Measurements from ENCODE around the gene TEX13C. TPM values are rescaled to one million over a fixed set of nuclear protein-coding genes. Genes with fewer than 3 reads are reported as not detected.
A peak's percentile ranks its signal among the peaks of the same experiment; 100 is the strongest.
"Not testable (repeated sequence)": the region's sequence is repeated elsewhere in the genome, so short reads cannot be mapped to it uniquely, and the experiment has no call there.

The TEX13C gene
- total RNA-seq: not detected in 2 replicates

DNA sequence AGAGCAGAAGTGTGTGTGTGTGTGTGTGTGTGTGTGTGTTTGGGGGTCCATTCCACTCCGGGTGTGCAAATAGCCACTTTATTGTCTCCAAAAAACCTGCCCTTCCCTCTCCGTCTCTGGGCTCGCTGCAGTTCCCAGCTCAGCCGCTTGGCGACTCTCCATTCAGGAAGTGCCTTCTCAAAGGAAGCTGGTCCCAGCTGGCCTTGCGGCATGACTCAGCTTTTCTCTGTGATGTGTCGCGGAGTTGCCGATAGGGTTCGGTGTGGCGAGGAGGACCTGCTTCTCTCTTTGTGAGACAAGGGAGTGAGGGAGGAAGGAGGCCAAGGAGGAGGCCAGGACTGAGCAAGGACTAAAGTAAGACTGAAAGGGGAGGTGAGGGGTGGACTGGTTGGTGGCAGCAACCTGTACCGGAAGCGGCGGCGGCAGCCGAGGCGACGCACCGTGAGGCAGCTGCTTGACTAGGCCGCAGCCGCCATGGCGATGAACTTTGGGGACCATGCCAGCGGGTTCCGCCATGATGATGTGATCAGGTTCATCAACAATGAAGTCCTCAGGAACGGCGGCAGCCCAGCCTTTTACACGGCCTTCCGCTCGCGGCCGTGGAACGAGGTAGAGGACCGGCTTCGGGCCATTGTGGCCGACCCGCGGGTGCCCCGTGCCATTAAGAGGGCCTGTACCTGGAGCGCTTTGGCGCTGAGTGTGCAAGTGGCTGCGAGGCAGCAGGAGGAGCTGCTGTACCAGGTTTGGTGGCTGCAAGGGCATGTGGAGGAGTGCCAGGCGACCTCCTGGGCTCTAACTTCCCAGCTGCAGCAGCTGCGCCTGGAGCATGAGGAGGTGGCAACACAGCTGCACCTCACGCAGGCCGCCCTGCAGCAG lies at the start of gene TEX13C:
Gene TEX13C, plus strand, starts transcription at position 226 of the 876 bp plus-strand sequence. Its CDS starts 249 bp downstream, at position 475.
- Mint-ChIP-seq H3K4me3 (no peak within 1 kb of the TSS), H3K4me1 (no peaks in the 10 kb centered on the region), H3K9me3 (no peaks in the 10 kb centered on the region), H3K36me3 (ENCODE audit: low read depth) (no peaks in the 10 kb centered on the region), H3K27ac (no peak within 1 kb of the TSS), H3K27me3 (no peaks in the 10 kb centered on the region)
- no peak for DNase-seq
- intact Hi-C loops (cut with micrococcal nuclease): no loop called here

GRCh38 chrX:125287282-125287681 lies 32.4 kb upstream of the TEX13C start:
- no peak for DNase-seq
- no peak overlapping the region for H3K27ac Mint-ChIP-seq
- H3K36me3 Mint-ChIP-seq (ENCODE audit: low read depth): no peaks in the 10 kb centered on the region
- intact Hi-C loops (cut with micrococcal nuclease): no loop called here
- H3K4me1 Mint-ChIP-seq: no peaks in the 10 kb centered on the region
- no peak overlapping the region for H3K4me3 Mint-ChIP-seq
- no peaks in the 10 kb centered on the region for H3K27me3 Mint-ChIP-seq
- H3K9me3 Mint-ChIP-seq: no peaks in the 10 kb centered on the region

GRCh38 chrX:125288343-125288742 lies 31.3 kb upstream of the TEX13C start:
- H3K27me3 Mint-ChIP-seq: no peaks in the 10 kb centered on the region
- intact Hi-C loops (cut with micrococcal nuclease): no loop called here
- H3K4me3 Mint-ChIP-seq: no peak overlapping the region
- DNase-seq: no peak
- no peaks in the 10 kb centered on the region for H3K4me1 Mint-ChIP-seq
- no peaks in the 10 kb centered on the region for H3K9me3 Mint-ChIP-seq
- no peak overlapping the region for H3K27ac Mint-ChIP-seq
- H3K36me3 Mint-ChIP-seq (ENCODE audit: low read depth): no peaks in the 10 kb centered on the region

- intact Hi-C loops (cut with micrococcal nuclease): no loop called here
- no peaks in the 10 kb centered on the region for H3K36me3 Mint-ChIP-seq (ENCODE audit: low read depth)
- DNase-seq: no peak
- H3K4me1 Mint-ChIP-seq: peaks cover 4% of the 10 kb centered on the region
- no peak overlapping the region for H3K4me3 Mint-ChIP-seq
- no peak overlapping the region for H3K27ac Mint-ChIP-seq
- H3K27me3 Mint-ChIP-seq: no peaks in the 10 kb centered on the region
- no peaks in the 10 kb centered on the region for H3K9me3 Mint-ChIP-seq
These were observed 30.5 kb upstream of the TEX13C start for GRCh38 chrX:125289209-125289608.

GRCh38 chrX:125289920-125290319 lies 29.8 kb upstream of the TEX13C start:
- no peak for DNase-seq
- Mint-ChIP-seq H3K36me3 (ENCODE audit: low read depth) (no peaks in the 10 kb centered on the region), H3K4me3 (no peak overlapping the region), H3K4me1 (peaks cover 11% of the 10 kb centered on the region), H3K9me3 (no peaks in the 10 kb centered on the region), H3K27ac (no peak overlapping the region), H3K27me3 (no peaks in the 10 kb centered on the region)
- intact Hi-C loops (cut with micrococcal nuclease): loop anchor here (10.0 kb wide), 4 partner anchors 85 to 1075 kb away; no protein-coding TSS in a partner anchor

- peaks cover 15% of the 10 kb centered on the region for H3K4me1 Mint-ChIP-seq
- intact Hi-C loops (cut with micrococcal nuclease): loop anchor here (10.0 kb wide), 4 partner anchors 86 to 1076 kb away; no protein-coding TSS in a partner anchor
- H3K4me3 Mint-ChIP-seq: no peak overlapping the region
- H3K9me3 Mint-ChIP-seq: no peaks in the 10 kb centered on the region
- no peak for DNase-seq
- no peak overlapping the region for H3K27ac Mint-ChIP-seq
- no peaks in the 10 kb centered on the region for H3K27me3 Mint-ChIP-seq
- H3K36me3 Mint-ChIP-seq (ENCODE audit: low read depth): no peaks in the 10 kb centered on the region
These were observed 28.5 kb upstream of the TEX13C start for GRCh38 chrX:125291124-125291523.

DNA sequence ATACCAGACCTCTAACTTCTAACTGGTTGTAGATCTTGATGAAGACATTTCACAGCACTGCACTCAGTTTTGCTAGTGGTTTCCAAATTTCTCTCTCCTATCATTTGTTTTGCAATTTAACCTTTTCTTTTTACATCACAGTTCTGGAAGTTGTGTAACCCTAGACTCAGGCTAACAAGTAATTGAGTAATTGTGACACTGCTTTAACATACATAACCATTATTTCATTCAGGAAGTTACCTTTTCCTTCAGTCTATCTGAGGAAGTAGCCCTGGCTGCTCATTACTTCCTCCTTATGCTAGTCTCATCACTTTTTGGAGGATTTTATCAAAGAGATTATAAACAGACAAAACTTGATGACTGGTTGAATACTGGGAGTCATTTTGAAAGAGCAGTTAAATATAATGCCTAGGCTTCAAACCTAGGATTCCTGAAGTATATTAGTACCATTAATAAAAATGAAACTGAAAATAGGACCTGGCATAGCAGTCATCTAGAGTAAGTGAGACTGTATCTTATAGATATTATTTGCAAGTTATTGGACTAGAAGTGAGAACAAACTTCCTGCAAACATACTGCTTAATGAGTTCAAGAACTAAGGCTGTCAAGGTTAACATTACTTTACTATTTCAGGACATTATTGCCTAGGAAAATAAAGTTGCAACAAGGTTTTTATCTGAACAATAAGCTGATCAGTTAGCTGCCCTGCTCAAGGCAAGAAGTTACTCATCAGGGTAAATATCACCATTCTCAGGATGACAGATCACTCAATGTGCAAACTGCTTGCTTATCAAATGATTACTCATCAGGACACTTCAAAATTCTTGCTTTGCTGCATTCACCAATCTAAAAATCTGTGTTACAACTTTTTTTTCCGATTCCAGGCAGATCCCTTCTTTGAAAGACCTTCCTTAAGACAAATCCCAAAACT lies 25.6 kb upstream of the TEX13C start:
- no peaks in the 10 kb centered on the region for H3K36me3 Mint-ChIP-seq (ENCODE audit: low read depth)

DNA sequence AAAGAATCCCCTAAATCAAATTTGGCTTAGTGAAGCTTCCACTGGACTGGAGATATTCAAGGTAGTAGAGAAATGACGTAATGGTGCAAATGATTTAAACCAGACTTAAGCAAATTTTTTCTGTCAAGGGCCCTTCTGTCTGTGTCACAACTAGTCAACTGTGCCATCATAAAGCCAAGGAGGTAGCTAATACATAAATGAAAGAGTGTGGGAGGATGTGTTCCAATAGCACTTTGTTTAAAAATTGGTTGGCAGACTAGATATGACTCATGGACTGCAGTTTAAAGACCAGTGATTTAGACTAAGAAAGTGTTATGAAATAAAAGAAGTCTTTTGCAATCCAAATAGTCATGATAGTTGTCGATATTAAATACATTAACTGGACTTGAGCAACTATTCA lies 24.3 kb upstream of the TEX13C start:
- Mint-ChIP-seq H3K4me1 (peaks cover 15% of the 10 kb centered on the region), H3K4me3 (peak overlapping the region; percentile 34), H3K9me3 (no peaks in the 10 kb centered on the region), H3K36me3 (ENCODE audit: low read depth) (no peaks in the 10 kb centered on the region), H3K27ac (peak overlapping the region; percentile 80), H3K27me3 (no peaks in the 10 kb centered on the region)
- no peak for DNase-seq
- intact Hi-C loops (cut with micrococcal nuclease): loop anchor here (10.0 kb wide), 4 partner anchors 91 to 1081 kb away; no protein-coding TSS in a partner anchor

More for the DNA sequence above, 25.6 kb upstream of the TEX13C start:
- Mint-ChIP-seq H3K27me3 (no peaks in the 10 kb centered on the region), H3K4me1 (peaks cover 15% of the 10 kb centered on the region), H3K4me3 (peak overlapping the region; percentile 20), H3K27ac (peak overlapping the region; percentile 80), H3K9me3 (no peaks in the 10 kb centered on the region)
- intact Hi-C loops (cut with micrococcal nuclease): loop anchor here (10.0 kb wide), 4 partner anchors 89 to 1079 kb away; no protein-coding TSS in a partner anchor
- DNase-seq: no peak

DNA sequence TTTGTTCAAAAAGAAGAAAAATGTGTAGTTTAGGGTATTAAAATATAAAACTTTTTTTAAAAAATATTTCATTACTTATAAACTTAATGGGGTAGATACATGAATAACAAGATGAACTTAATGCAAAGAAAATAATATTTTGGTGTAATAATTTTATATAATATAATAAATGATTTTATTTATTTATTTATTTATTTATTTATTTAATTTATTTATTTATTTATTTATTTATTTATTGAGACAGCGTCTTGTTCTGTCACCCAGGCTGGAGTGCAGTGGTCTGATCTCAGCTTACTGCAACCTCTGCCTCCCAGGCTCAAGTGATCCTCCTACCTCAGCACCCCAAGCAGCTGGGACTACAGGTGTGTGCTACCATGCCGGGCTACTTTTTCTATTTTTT lies 20.8 kb upstream of the TEX13C start:
- Mint-ChIP-seq H3K27ac (no peak overlapping the region), H3K36me3 (ENCODE audit: low read depth) (no peaks in the 10 kb centered on the region), H3K4me1 (peaks cover 13% of the 10 kb centered on the region), H3K9me3 (no peaks in the 10 kb centered on the region), H3K4me3 (no peak overlapping the region), H3K27me3 (no peaks in the 10 kb centered on the region)
- DNase-seq: no peak
- intact Hi-C loops (cut with micrococcal nuclease): loop anchor here (10.0 kb wide), 4 partner anchors 94 to 1084 kb away; no protein-coding TSS in a partner anchor

DNA sequence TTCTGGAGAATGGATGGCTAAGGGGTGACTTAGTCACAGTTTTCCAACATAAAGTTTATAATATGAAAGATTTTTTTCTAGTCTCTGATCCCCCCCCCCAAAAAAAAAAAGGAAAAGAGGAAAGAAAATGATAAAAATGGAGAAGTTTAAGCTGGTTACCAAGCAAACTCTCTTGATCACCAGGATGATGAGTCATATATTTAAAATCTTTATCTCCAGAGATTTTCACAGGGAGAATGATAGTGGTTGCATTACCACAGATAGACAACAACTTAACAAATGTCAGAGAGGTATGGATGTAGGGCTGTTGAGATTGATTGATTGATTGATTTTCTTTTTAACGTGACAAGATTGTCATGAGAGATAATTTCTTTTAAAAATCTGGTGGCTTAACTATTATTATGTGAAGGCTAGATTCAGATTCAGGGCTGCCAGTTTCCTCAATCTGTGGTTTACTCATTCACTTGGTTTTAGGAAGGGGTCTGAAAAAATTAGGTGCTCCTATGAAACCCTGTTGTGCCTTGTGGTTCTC lies 13.3 kb upstream of the TEX13C start:
- no peak overlapping the region for H3K27ac Mint-ChIP-seq

GRCh38 chrX:125308653-125309052 lies 11.0 kb upstream of the TEX13C start:
- DNase-seq: no peak
- intact Hi-C loops (cut with micrococcal nuclease): no loop called here
- no peak overlapping the region for H3K27ac Mint-ChIP-seq
- no peaks in the 10 kb centered on the region for H3K4me1 Mint-ChIP-seq
- H3K36me3 Mint-ChIP-seq (ENCODE audit: low read depth): no peaks in the 10 kb centered on the region
- H3K4me3 Mint-ChIP-seq: no peak overlapping the region
- H3K27me3 Mint-ChIP-seq: no peaks in the 10 kb centered on the region
- no peaks in the 10 kb centered on the region for H3K9me3 Mint-ChIP-seq

More for the DNA sequence above, 13.3 kb upstream of the TEX13C start:
- intact Hi-C loops (cut with micrococcal nuclease): no loop called here
- no peak for DNase-seq
- H3K4me3 Mint-ChIP-seq: no peak overlapping the region
- no peaks in the 10 kb centered on the region for H3K4me1 Mint-ChIP-seq
- no peaks in the 10 kb centered on the region for H3K36me3 Mint-ChIP-seq (ENCODE audit: low read depth)
- no peaks in the 10 kb centered on the region for H3K9me3 Mint-ChIP-seq
- no peaks in the 10 kb centered on the region for H3K27me3 Mint-ChIP-seq

DNA sequence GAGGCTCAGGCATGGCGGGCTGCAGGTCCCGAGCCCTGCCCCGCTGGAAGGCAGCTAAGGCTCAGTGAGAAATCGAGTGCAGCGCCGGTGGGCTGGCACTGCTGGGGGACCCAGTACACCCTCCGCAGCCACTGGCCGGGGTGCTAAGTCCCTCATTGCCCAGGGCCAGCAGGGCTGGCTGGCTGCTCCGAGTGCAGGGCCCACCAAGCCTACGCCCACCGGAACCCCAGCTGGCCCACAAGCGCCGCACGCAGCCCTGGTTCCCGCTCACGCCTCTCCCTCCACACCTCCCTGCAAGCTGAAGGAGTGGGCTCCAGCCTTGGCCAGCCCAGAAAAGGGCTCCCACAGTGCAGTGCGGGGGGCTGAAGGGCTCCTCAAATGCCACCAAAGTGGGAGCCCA lies 505 bp upstream of the TEX13C start:
- H3K27me3 Mint-ChIP-seq; H3K4me3 Mint-ChIP-seq; H3K4me1 Mint-ChIP-seq; DNase-seq; H3K9me3 Mint-ChIP-seq; intact Hi-C loops (cut with micrococcal nuclease); H3K27ac Mint-ChIP-seq; H3K36me3 Mint-ChIP-seq (ENCODE audit: low read depth): not testable (repeated sequence)

DNA sequence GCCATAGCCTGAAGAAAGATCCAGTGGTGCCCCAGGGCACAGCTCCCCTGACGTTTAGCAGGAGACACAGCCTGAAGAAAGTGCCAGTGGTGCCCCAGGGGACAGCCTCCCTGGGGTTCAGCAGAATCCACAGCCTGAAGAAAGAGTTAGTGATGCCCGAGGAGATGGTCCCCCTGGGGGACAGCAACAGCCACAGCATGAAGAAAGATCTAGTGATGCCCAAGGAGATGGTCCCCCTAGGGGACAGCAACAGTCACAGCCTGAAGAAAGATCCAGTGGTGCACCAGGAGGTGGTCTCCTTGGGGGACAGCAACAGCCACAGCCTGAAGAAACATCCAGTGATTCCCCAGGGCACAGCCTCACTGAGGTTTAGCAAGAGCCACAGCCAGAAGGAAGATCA lies 2.8 kb downstream of the TEX13C start:
- H3K36me3 Mint-ChIP-seq (ENCODE audit: low read depth): no peaks in the 10 kb centered on the region
- no peaks in the 10 kb centered on the region for H3K27me3 Mint-ChIP-seq
- no peak overlapping the region for H3K4me3 Mint-ChIP-seq
- no peak overlapping the region for H3K27ac Mint-ChIP-seq
- H3K9me3 Mint-ChIP-seq: no peaks in the 10 kb centered on the region
- intact Hi-C loops (cut with micrococcal nuclease): no loop called here
- DNase-seq: no peak
- no peaks in the 10 kb centered on the region for H3K4me1 Mint-ChIP-seq

All from activated CD4-positive, alpha-beta T cell treated with anti-CD3 and anti-CD28 coated beads, Interleukin-2, amount 10 ng/mL, durations not matched to agents 24 days and 14 days (primary cell).